ENCODE measurements around the gene CCL1.

- no peak for TF ChIP-seq ATF6 (CRISPR knock-in tag; IDR thresholded peaks at IDR 0.05)
- TF ChIP-seq ELF4 (CRISPR knock-in tag; IDR thresholded peaks at IDR 0.05; ENCODE audit: low read depth) = no peak
- TF ChIP-seq, protein P1, sequence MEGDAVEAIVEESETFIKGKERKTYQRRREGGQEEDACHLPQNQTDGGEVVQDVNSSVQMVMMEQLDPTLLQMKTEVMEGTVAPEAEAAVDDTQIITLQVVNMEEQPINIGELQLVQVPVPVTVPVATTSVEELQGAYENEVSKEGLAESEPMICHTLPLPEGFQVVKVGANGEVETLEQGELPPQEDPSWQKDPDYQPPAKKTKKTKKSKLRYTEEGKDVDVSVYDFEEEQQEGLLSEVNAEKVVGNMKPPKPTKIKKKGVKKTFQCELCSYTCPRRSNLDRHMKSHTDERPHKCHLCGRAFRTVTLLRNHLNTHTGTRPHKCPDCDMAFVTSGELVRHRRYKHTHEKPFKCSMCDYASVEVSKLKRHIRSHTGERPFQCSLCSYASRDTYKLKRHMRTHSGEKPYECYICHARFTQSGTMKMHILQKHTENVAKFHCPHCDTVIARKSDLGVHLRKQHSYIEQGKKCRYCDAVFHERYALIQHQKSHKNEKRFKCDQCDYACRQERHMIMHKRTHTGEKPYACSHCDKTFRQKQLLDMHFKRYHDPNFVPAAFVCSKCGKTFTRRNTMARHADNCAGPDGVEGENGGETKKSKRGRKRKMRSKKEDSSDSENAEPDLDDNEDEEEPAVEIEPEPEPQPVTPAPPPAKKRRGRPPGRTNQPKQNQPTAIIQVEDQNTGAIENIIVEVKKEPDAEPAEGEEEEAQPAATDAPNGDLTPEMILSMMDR (IDR thresholded peaks at IDR 0.05) = no peak
- TF ChIP-seq JUN (CRISPR knock-in tag; IDR thresholded peaks at IDR 0.05) = no peak
- TF ChIP-seq SP1 (CRISPR knock-in tag; conservative IDR thresholded peaks at IDR 0.05) = no peak
- TF ChIP-seq, protein P2, sequence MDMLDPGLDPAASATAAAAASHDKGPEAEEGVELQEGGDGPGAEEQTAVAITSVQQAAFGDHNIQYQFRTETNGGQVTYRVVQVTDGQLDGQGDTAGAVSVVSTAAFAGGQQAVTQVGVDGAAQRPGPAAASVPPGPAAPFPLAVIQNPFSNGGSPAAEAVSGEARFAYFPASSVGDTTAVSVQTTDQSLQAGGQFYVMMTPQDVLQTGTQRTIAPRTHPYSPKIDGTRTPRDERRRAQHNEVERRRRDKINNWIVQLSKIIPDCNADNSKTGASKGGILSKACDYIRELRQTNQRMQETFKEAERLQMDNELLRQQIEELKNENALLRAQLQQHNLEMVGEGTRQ (CRISPR knock-in tag; IDR thresholded peaks at IDR 0.05) = no peak
- TF ChIP-seq ZNF317 (CRISPR knock-in tag; IDR thresholded peaks at IDR 0.05; ENCODE audit: borderline replicate concordance, low read depth) = no peak
- no peak for TF ChIP-seq NR3C1 (CRISPR knock-in tag; conservative IDR thresholded peaks at IDR 0.05; ENCODE audit: low read depth)
- no peak for TF ChIP-seq ATF3 (CRISPR knock-in tag; conservative IDR thresholded peaks at IDR 0.05)
These were observed 23.9 kb upstream of the CCL1 start for GRCh38 chr17:34386697-34387550.

Measured in WTC11 (cell line).